ENCODE measurements around the gene MRPS17.

The MRPS17 gene

DNA sequence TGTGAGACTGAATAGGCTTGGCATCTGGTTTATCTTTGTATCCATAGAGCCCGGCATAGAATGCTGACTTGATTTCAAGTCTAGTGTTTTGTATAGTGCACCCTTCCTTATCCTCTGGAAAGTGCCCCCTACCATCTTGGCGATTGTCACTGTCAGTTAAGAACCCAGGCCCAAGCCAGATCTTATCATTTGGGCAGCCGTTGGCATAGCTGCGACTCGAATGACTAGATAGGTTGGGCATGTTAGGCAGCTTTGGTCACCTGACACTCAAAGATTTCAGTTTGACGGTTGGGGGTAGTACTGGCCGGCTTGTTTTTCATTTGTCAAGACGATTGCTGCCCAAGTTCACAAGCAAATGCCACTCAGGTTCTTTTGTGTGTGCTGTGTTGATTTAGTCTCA is 19.3 kb downstream of the MRPS17 start:
- no peak for DNase-seq (ENCODE audit: low read depth in 3 of 3)

DNA sequence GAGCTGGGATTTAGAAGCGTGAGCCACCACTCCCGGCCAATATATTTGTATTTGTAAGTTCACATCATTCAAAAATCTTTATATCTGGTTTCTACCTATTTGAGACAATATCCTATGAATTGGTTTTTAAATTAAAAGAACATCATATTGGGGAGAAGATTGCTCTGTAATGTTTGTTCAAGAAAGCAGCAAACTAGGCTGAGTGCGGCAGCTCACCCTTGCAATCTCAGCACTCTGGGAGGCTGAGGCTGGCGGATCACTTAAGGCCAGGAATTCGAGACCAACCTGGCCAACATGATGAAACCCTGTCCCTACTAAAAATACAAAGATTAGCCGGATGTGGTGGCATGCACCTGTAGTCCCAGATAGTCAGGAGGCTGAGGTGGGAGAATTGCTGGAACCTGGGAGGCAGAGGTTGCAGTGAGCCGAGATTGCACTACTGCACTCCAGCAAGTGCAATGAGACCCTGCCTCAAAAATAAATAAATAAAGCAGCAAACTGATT is 22.1 kb downstream of the MRPS17 start:
- DNase-seq (ENCODE audit: low read depth in 3 of 3), result no peak

GRCh38 chr7:55975988-55976633 is 24.4 kb downstream of the MRPS17 start:
- DNase-seq (ENCODE audit: low read depth in 3 of 3), result no peak

GRCh38 chr7:55977831-55978230 is 26.2 kb downstream of the MRPS17 start:
- DNase-seq (ENCODE audit: low read depth in 3 of 3), result no peak

DNA sequence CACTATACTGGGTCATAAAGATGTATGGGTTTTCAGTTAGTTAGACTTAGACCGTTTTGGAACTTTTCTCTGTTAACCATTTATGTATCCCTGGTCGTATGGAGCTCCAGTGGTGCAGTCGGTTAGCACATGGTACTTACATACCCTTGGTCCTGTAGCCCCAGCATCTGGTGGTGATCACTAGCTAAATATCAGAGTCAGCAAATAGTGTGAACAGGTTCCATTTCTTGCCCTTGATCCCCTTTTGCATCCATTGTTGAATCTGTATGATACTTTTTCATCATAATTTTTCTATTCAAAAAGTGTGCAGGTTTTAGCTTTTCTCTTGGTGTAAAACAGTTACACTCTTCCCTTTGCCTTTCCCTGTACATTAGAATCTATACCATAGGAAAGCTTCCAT is 28.6 kb downstream of the MRPS17 start:
- DNase-seq (ENCODE audit: low read depth in 3 of 3), result no peak

GRCh38 chr7:55983537-55983936 is 31.9 kb downstream of the MRPS17 start:
- no peak for DNase-seq (ENCODE audit: low read depth in 3 of 3)

- DNase-seq (ENCODE audit: low read depth in 3 of 3), result no peak
Observed at GRCh38 chr7:55992346-55992745, 40.7 kb downstream of the MRPS17 start.

GRCh38 chr7:55996856-55997500 is 45.3 kb downstream of the MRPS17 start:
- no peak for DNase-seq (ENCODE audit: low read depth in 3 of 3)

GRCh38 chr7:56003749-56004148 is 52.1 kb downstream of the MRPS17 start:
- no peak for DNase-seq (ENCODE audit: low read depth in 3 of 3)

All from stimulated activated CD4-positive, alpha-beta T cell treated with anti-CD3 and anti-CD28 coated beads, TNF-alpha, amount 100 ng/mL, for 4 hours (primary cell).